ENCODE data around the gene RALGPS1. TPM values are rescaled to one million over a fixed set of nuclear protein-coding genes. Genes with fewer than 3 reads are reported as not detected.

The RALGPS1 gene
- total RNA-seq, 1 experiment from 2014 or later: 6.4 TPM

GRCh38 chr9:127209220-127209619 is 294.6 kb downstream of the RALGPS1 start:
- Histone ChIP-seq H3K4me3 (ENCODE audit: insufficient read depth, low read depth, low read length) (no peak overlapping the region), H3K27me3 (ENCODE audit: control insufficient read depth, insufficient read depth, low read length) (no peaks in the 10 kb centered on the region), H3K36me3 (replicated peaks; ENCODE audit: control insufficient read depth, insufficient read depth, low read length) (no peaks in the 10 kb centered on the region)
- no peak for DNase-seq

DNA sequence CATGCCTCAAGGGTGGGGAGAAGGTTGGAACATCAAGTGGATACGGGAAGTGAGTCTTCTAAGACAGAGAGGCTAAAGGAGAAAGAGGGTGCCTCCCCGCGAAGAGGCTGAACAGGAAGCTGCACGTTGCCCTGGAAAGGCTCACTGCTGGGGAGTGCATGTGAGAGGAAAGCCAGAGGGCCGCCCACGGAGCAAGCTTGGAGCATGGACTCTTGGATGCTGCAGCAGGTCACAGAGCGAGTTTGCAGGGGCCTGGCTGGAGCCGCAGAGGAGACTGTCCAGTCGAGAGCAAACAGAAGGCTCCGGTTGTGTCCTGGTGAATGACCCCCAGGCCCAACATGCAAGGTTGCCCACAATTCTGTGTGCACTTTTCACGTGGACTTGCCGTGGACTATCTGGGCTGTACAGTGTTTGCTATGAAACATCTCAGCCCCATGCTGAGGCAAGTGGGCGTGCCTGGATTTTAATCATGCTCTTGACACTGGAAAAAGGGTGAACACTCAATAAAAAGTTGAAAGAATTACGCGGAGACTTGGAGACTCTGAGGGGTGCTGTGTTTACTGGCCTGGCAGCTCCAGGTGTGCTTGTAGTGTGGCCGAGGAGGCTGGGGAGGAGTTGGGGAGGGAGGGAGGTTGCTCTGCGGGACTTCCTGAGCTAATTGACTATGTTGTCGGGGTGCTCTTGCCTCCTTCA is 295.5 kb downstream of the RALGPS1 start:
- no peak overlapping the region for H3K4me3 ChIP-seq (ENCODE audit: insufficient read depth, low read depth, low read length)
- no peak for DNase-seq
- no peaks in the 10 kb centered on the region for H3K36me3 ChIP-seq (replicated peaks; ENCODE audit: control insufficient read depth, insufficient read depth, low read length)
- H3K27me3 ChIP-seq (ENCODE audit: control insufficient read depth, insufficient read depth, low read length): no peaks in the 10 kb centered on the region

DNA sequence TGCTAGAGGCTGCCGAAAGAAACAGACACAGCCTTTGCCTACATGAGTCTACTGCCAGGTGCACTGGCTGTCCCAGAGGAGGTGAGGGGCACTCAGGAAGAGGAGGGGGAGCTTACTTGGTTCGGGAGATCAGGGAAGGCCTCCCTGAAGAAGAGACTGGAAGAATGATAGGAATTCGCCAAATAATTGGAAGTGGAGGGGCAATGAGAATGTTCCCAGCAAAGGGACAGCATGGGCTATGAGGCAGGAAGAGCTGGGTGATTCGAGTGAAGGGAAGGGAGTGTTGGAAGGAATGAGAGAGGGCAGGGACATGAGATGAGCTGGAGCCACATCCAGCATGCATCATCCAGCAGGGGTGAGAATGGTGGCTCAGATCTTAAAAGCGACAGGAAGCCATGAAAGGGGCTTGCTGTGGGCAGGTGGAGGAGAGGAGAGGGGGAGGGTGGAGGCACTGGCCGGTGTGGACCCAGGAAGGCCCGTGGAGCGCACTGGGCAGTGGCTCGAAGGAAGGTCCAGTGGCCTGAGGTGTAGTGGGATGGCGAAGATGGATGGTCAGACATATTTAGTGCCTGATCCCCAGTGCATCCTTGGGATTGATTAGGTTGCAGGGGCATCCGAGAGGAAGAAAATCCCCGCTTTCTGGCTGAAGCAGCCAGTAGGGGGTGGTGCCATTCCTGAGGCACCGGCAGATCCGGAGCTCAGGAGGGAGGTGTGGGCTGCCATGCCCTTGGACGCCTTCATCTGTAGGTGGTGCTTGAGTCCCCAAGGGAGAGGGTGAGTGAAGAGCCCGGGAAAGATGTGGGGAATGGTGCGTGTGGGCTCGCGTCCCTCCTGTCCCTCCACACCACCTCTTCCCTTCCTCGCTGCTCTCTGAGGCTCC is 296.5 kb downstream of the RALGPS1 start:
- peak; percentile 86 for DNase-seq
- H3K36me3 ChIP-seq (replicated peaks; ENCODE audit: control insufficient read depth, insufficient read depth, low read length): no peaks in the 10 kb centered on the region
- no peaks in the 10 kb centered on the region for H3K27me3 ChIP-seq (ENCODE audit: control insufficient read depth, insufficient read depth, low read length)
- H3K4me3 ChIP-seq (ENCODE audit: insufficient read depth, low read depth, low read length): no peak overlapping the region

- H3K4me3 ChIP-seq (ENCODE audit: insufficient read depth, low read depth, low read length): no peak overlapping the region
- DNase-seq: no peak
- H3K27me3 ChIP-seq (ENCODE audit: control insufficient read depth, insufficient read depth, low read length): no peaks in the 10 kb centered on the region
- H3K36me3 ChIP-seq (replicated peaks; ENCODE audit: control insufficient read depth, insufficient read depth, low read length): no peaks in the 10 kb centered on the region
Observed at GRCh38 chr9:127211983-127212382, 297.4 kb downstream of the RALGPS1 start.

DNA sequence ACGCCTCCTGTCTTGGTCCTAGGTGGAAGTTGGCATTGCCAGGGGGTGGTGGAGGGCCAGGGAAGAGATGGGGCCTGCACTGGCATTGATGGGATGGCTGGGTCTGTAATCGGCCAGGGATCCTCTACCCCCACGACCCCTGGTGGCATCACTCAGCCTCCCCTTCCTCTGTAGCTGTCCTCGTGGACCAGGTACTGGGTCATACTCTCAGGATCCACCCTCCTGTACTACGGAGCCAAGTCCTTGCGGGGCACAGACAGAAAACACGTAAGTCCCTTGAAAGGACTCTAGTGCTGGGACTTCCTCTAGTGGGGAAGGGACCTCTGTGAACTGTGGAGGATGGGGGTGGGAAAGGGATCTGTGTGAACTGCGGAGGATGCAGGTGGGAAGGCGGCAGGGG is 297.9 kb downstream of the RALGPS1 start:
- DNase-seq: no peak
- Histone ChIP-seq H3K4me3 (ENCODE audit: insufficient read depth, low read depth, low read length) (no peak overlapping the region), H3K36me3 (replicated peaks; ENCODE audit: control insufficient read depth, insufficient read depth, low read length) (no peaks in the 10 kb centered on the region), H3K27me3 (ENCODE audit: control insufficient read depth, insufficient read depth, low read length) (no peaks in the 10 kb centered on the region)

DNA sequence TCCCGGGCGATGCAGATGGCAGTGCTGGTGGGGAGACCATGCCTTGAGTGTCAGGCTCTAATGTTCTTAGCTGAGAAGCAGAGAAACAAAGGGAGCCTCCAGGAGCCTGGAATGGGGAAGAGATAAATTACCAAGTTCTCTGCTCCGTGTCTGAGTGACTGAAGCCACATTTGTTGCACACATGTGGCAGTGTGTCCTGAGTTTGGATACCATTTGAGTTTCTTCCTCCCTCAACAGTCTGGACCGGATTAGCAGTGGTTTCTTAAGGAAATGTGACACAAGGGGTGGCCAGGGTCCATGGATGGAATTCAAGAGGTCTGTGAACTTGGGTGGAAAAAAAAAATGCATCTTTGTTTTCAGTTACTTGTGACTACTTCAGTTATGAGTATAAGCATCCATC is 299.3 kb downstream of the RALGPS1 start:
- Histone ChIP-seq H3K36me3 (replicated peaks; ENCODE audit: control insufficient read depth, insufficient read depth, low read length) (no peaks in the 10 kb centered on the region), H3K27me3 (ENCODE audit: control insufficient read depth, insufficient read depth, low read length) (no peaks in the 10 kb centered on the region), H3K4me3 (ENCODE audit: insufficient read depth, low read depth, low read length) (no peak overlapping the region)
- no peak for DNase-seq

- Histone ChIP-seq H3K4me3 (ENCODE audit: insufficient read depth, low read depth, low read length) (no peak overlapping the region), H3K36me3 (replicated peaks; ENCODE audit: control insufficient read depth, insufficient read depth, low read length) (no peaks in the 10 kb centered on the region), H3K27me3 (ENCODE audit: control insufficient read depth, insufficient read depth, low read length) (no peaks in the 10 kb centered on the region)
- peak; percentile 92 for DNase-seq
Observed at GRCh38 chr9:127214421-127215267, 300.1 kb downstream of the RALGPS1 start.

GRCh38 chr9:127215268-127216209 is 301.0 kb downstream of the RALGPS1 start:
- Histone ChIP-seq H3K27me3 (ENCODE audit: control insufficient read depth, insufficient read depth, low read length) (no peaks in the 10 kb centered on the region), H3K4me3 (ENCODE audit: insufficient read depth, low read depth, low read length) (no peak overlapping the region), H3K36me3 (replicated peaks; ENCODE audit: control insufficient read depth, insufficient read depth, low read length) (no peaks in the 10 kb centered on the region)
- peak; percentile 13 for DNase-seq

- DNase-seq: peak; percentile 13
- no peaks in the 10 kb centered on the region for H3K36me3 ChIP-seq (replicated peaks; ENCODE audit: control insufficient read depth, insufficient read depth, low read length)
- H3K4me3 ChIP-seq (ENCODE audit: insufficient read depth, low read depth, low read length): no peak overlapping the region
- H3K27me3 ChIP-seq (ENCODE audit: control insufficient read depth, insufficient read depth, low read length): no peaks in the 10 kb centered on the region; the same call in 1 of the 2 replicates
Observed at GRCh38 chr9:127216210-127216887, 301.8 kb downstream of the RALGPS1 start.

DNA sequence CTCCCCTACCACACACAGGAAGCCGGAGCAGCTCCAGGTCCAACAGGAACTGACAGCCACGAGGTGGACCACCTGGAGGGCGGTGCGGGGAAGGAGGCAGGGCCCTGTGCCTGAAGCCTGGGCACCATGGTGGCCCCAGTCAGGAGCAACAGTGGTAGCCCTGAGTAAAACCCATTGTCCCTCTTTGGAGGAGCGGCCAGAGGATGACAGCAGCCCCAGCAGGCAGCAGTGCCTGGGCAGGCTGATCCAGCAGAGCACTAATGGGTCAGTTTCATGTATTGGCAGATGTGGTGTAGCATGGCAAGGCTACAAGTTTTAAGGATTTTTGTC is 302.3 kb downstream of the RALGPS1 start:
- no peaks in the 10 kb centered on the region for H3K36me3 ChIP-seq (replicated peaks; ENCODE audit: control insufficient read depth, insufficient read depth, low read length)
- H3K27me3 ChIP-seq (ENCODE audit: control insufficient read depth, insufficient read depth, low read length): no peaks in the 10 kb centered on the region; the same call in 1 of the 2 replicates
- no peak overlapping the region for H3K4me3 ChIP-seq (ENCODE audit: insufficient read depth, low read depth, low read length)
- peak; percentile 32 for DNase-seq

GRCh38 chr9:127218818-127219217 is 304.2 kb downstream of the RALGPS1 start:
- Histone ChIP-seq H3K4me3 (ENCODE audit: insufficient read depth, low read depth, low read length) (no peak overlapping the region), H3K36me3 (replicated peaks; ENCODE audit: control insufficient read depth, insufficient read depth, low read length) (no peaks in the 10 kb centered on the region), H3K27me3 (ENCODE audit: control insufficient read depth, insufficient read depth, low read length) (peaks cover 1% of the 10 kb centered on the region; the same call in 1 of the 2 replicates)
- peak; percentile 59 for DNase-seq

DNA sequence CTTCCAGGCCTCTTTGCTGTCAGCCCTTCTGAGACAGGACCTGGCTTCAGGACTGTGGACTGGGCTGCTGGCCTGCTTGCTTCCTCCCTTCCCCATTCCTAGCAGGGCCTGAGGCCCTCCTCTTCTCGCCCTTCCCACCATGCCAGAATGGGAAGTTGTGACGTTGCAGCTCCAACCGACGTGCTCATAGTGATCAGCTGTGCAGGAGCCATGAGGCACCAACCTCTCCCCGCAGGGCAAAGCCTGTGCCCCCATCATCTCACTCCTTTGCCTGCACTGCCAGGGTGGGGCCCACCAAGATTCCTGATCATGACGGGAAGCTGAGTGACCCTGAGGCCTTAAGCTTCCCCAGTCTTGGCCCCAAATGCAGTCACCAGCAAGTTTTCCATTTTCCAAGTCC is 304.9 kb downstream of the RALGPS1 start:
- H3K27me3 ChIP-seq (ENCODE audit: control insufficient read depth, insufficient read depth, low read length): peaks cover 1% of the 10 kb centered on the region; the same call in 1 of the 2 replicates
- no peaks in the 10 kb centered on the region for H3K36me3 ChIP-seq (replicated peaks; ENCODE audit: control insufficient read depth, insufficient read depth, low read length)
- no peak for DNase-seq
- no peak overlapping the region for H3K4me3 ChIP-seq (ENCODE audit: insufficient read depth, low read depth, low read length)

- Histone ChIP-seq H3K27me3 (ENCODE audit: control insufficient read depth, insufficient read depth, low read length) (peaks cover 15% of the 10 kb centered on the region), H3K4me3 (ENCODE audit: insufficient read depth, low read depth, low read length) (no peak overlapping the region), H3K36me3 (replicated peaks; ENCODE audit: control insufficient read depth, insufficient read depth, low read length) (no peaks in the 10 kb centered on the region)
- DNase-seq: no peak
Observed at GRCh38 chr9:127221695-127222094, 307.1 kb downstream of the RALGPS1 start.

All from H7 (cell line).